ENCODE data around the gene KIF6. TPM values are rescaled to one million over a fixed set of nuclear protein-coding genes. Genes with fewer than 3 reads are reported as not detected.
A peak's percentile ranks its signal among the peaks of the same experiment; 100 is the strongest.

Gene KIF6
- total RNA-seq, 1 donor from 2014 or later: 2.0 TPM

GRCh38 chr6:39496456-39496855 lies 228.8 kb downstream of the KIF6 start:
- Histone ChIP-seq H3K27ac (ENCODE audit: low read depth, low read length) (no peak overlapping the region), H3K4me2 (ENCODE audit: low read length) (no peak overlapping the region), H4K20me1 (ENCODE audit: insufficient read depth, low read length) (no peaks in the 10 kb centered on the region), H3K4me3 (ENCODE audit: insufficient read depth, low read depth, low read length) (no peak overlapping the region), H2AFZ (ENCODE audit: low read depth, low read length) (no peak overlapping the region), H3K36me3 (ENCODE audit: insufficient read depth, low read length) (no peaks in the 10 kb centered on the region), H3K79me2 (ENCODE audit: insufficient read depth, low read length) (no peaks in the 10 kb centered on the region), H3K9ac (ENCODE audit: low read length) (no peak overlapping the region), H3K27me3 (ENCODE audit: insufficient read depth, low read length) (no peaks in the 10 kb centered on the region), H3K4me1 (ENCODE audit: insufficient read depth, low read length) (peaks cover 5% of the 10 kb centered on the region), H3K9me3 (ENCODE audit: insufficient read depth, low read depth, low read length) (no peaks in the 10 kb centered on the region)
- H3K4me1 Mint-ChIP-seq (ENCODE audit: low read depth, unreplicated experiment): peaks cover 11% of the 10 kb centered on the region
- H3K9me3 Mint-ChIP-seq (ENCODE audit: unreplicated experiment): peaks cover 12% of the 10 kb centered on the region
- FAIRE-seq (no peak), DNase-seq (ENCODE audit: low read depth) (no peak)
- TF ChIP-seq EZH2 (IDR thresholded peaks at IDR 0.05; ENCODE audit: insufficient read depth, low read length): no peak
- TF ChIP-seq CTCF (IDR thresholded peaks at IDR 0.05; ENCODE audit: insufficient read depth, low read depth, low read length): no peak
- H3K36me3 Mint-ChIP-seq (ENCODE audit: low read depth, unreplicated experiment): no peaks in the 10 kb centered on the region
- H3K27ac Mint-ChIP-seq (ENCODE audit: unreplicated experiment): no peak overlapping the region
- peaks cover 4% of the 10 kb centered on the region for H3K27me3 Mint-ChIP-seq (ENCODE audit: low read depth, unreplicated experiment)
- H3K4me3 Mint-ChIP-seq (ENCODE audit: unreplicated experiment): no peak overlapping the region

- TF ChIP-seq CTCF (IDR thresholded peaks at IDR 0.05; ENCODE audit: insufficient read depth, low read depth, low read length) (no peak), EZH2 (IDR thresholded peaks at IDR 0.05; ENCODE audit: insufficient read depth, low read length) (no peak)
- FAIRE-seq: no peak
- peaks cover 4% of the 10 kb centered on the region for H3K27me3 Mint-ChIP-seq (ENCODE audit: low read depth, unreplicated experiment)
Measured at GRCh38 chr6:39495640-39496039, 229.6 kb downstream of the KIF6 start.

GRCh38 chr6:39494998-39495397 lies 230.2 kb downstream of the KIF6 start:
- Histone ChIP-seq H3K27ac (ENCODE audit: low read depth, low read length) (no peak overlapping the region), H4K20me1 (ENCODE audit: insufficient read depth, low read length) (no peaks in the 10 kb centered on the region), H3K27me3 (ENCODE audit: insufficient read depth, low read length) (no peaks in the 10 kb centered on the region), H3K79me2 (ENCODE audit: insufficient read depth, low read length) (no peaks in the 10 kb centered on the region), H3K4me3 (ENCODE audit: insufficient read depth, low read depth, low read length) (no peak overlapping the region), H3K4me2 (ENCODE audit: low read length) (no peak overlapping the region), H2AFZ (ENCODE audit: low read depth, low read length) (no peak overlapping the region), H3K4me1 (ENCODE audit: insufficient read depth, low read length) (peaks cover 5% of the 10 kb centered on the region), H3K9ac (ENCODE audit: low read length) (no peak overlapping the region), H3K9me3 (ENCODE audit: insufficient read depth, low read depth, low read length) (no peaks in the 10 kb centered on the region), H3K36me3 (ENCODE audit: insufficient read depth, low read length) (no peaks in the 10 kb centered on the region)
- no peak overlapping the region for H3K4me3 Mint-ChIP-seq (ENCODE audit: unreplicated experiment)
- no peak overlapping the region for H3K27ac Mint-ChIP-seq (ENCODE audit: unreplicated experiment)
- peaks cover under 1% of the 10 kb centered on the region for H3K9me3 Mint-ChIP-seq (ENCODE audit: unreplicated experiment)
- no peak for DNase-seq (ENCODE audit: low read depth)
- H3K27me3 Mint-ChIP-seq (ENCODE audit: low read depth, unreplicated experiment): peaks cover 4% of the 10 kb centered on the region
- FAIRE-seq: no peak
- H3K36me3 Mint-ChIP-seq (ENCODE audit: low read depth, unreplicated experiment): no peaks in the 10 kb centered on the region
- peaks cover 11% of the 10 kb centered on the region for H3K4me1 Mint-ChIP-seq (ENCODE audit: low read depth, unreplicated experiment)
- TF ChIP-seq EZH2 (IDR thresholded peaks at IDR 0.05; ENCODE audit: insufficient read depth, low read length) (no peak), CTCF (IDR thresholded peaks at IDR 0.05; ENCODE audit: insufficient read depth, low read depth, low read length) (no peak)

More at GRCh38 chr6:39495640-39496039, 229.6 kb downstream of the KIF6 start:
- Mint-ChIP-seq H3K4me3 (ENCODE audit: unreplicated experiment) (no peak overlapping the region), H3K9me3 (ENCODE audit: unreplicated experiment) (peaks cover 5% of the 10 kb centered on the region), H3K27ac (ENCODE audit: unreplicated experiment) (peak overlapping the region; percentile 8), H3K4me1 (ENCODE audit: low read depth, unreplicated experiment) (peaks cover 11% of the 10 kb centered on the region), H3K36me3 (ENCODE audit: low read depth, unreplicated experiment) (no peaks in the 10 kb centered on the region)
- Histone ChIP-seq H3K27me3 (ENCODE audit: insufficient read depth, low read length) (no peaks in the 10 kb centered on the region), H3K27ac (ENCODE audit: low read depth, low read length) (no peak overlapping the region), H4K20me1 (ENCODE audit: insufficient read depth, low read length) (no peaks in the 10 kb centered on the region), H3K36me3 (ENCODE audit: insufficient read depth, low read length) (no peaks in the 10 kb centered on the region), H3K79me2 (ENCODE audit: insufficient read depth, low read length) (no peaks in the 10 kb centered on the region), H3K4me2 (ENCODE audit: low read length) (no peak overlapping the region), H3K4me1 (ENCODE audit: insufficient read depth, low read length) (peaks cover 5% of the 10 kb centered on the region), H3K9ac (ENCODE audit: low read length) (no peak overlapping the region), H2AFZ (ENCODE audit: low read depth, low read length) (no peak overlapping the region), H3K9me3 (ENCODE audit: insufficient read depth, low read depth, low read length) (no peaks in the 10 kb centered on the region), H3K4me3 (ENCODE audit: insufficient read depth, low read depth, low read length) (no peak overlapping the region)
- no peak for DNase-seq (ENCODE audit: low read depth)
